Measurements from ENCODE around the gene NCAPG. TPM values are rescaled to one million over a fixed set of nuclear protein-coding genes. Genes with fewer than 3 reads are reported as not detected.

NCAPG gene
- total and polyA plus RNA-seq, 9 of the 15 experiments (the other 6 are each of a cell fraction or from before 2014, with no cell fraction given) = 25.6 to 102 (median 65.3) TPM

- TF ChIP-seq POLR3G (IDR thresholded peaks at IDR 0.05; ENCODE audit: extremely low read depth, insufficient read length, insufficient replicate concordance) (no peak), THAP7 (CRISPR knock-in tag; IDR thresholded peaks at IDR 0.05) (no peak), ZNF280A (IDR thresholded peaks at IDR 0.05; ENCODE audit: low read depth, partially characterized antibody) (no peak), SIN3B (IDR thresholded peaks at IDR 0.05; ENCODE audit: low read depth) (no peak), HEY1 (CRISPR knock-in tag; IDR thresholded peaks at IDR 0.05; ENCODE audit: borderline replicate concordance) (no peak), KDM4B (IDR thresholded peaks at IDR 0.05; ENCODE audit: borderline replicate concordance in 2 of 2, low read depth in 1 of 2) (no peak), HES1 (IDR thresholded peaks at IDR 0.05; ENCODE audit: low read depth) (no peak), HIVEP1 (CRISPR knock-in tag; IDR thresholded peaks at IDR 0.05) (no peak), KAT7 (CRISPR knock-in tag; IDR thresholded peaks at IDR 0.05; ENCODE audit: borderline replicate concordance) (no peak), MIER1 (IDR thresholded peaks at IDR 0.05; ENCODE audit: low read depth) (no peak), ZNF445 (CRISPR knock-in tag; IDR thresholded peaks at IDR 0.05; ENCODE audit: low read depth) (no peak), MEIS2 (IDR thresholded peaks at IDR 0.05; ENCODE audit: partially characterized antibody) (no peak), ZNF780A (CRISPR knock-in tag; IDR thresholded peaks at IDR 0.05) (no peak), ZBTB43 (CRISPR knock-in tag; IDR thresholded peaks at IDR 0.05) (peak; percentile 14; the same call in 1 of the 2 replicates), ZNF232 (CRISPR knock-in tag; IDR thresholded peaks at IDR 0.05) (peak; percentile 11; the same call in 1 of the 2 replicates), RBBP5 (IDR thresholded peaks at IDR 0.05; ENCODE audit: borderline replicate concordance, insufficient read depth, low read length, poor library complexity, severe bottlenecking) (peak; percentile 4), SMAD2 (IDR thresholded peaks at IDR 0.05; ENCODE audit: low read depth, low read length) (no peak), FOXA3 (CRISPR knock-in tag; conservative IDR thresholded peaks at IDR 0.05 in 1 of 2, IDR thresholded peaks at IDR 0.05 in 1 of 2) (no peak), NR3C1 (CRISPR knock-in tag; IDR thresholded peaks at IDR 0.05) (peak; percentile 86; the same call in 1 of the 2 replicates), ATF2 (CRISPR knock-in tag; IDR thresholded peaks at IDR 0.05) (no peak), CBX2 (IDR thresholded peaks at IDR 0.05; ENCODE audit: insufficient read depth, low read length, poor library complexity, severe bottlenecking) (no peak)
Measured at GRCh38 chr4:17811078-17811603, 362 bp downstream of the NCAPG start (continued).

Measured in K562 (cell line).